ENCODE data around the gene IL1F10. TPM values are rescaled to one million over a fixed set of nuclear protein-coding genes. Genes with fewer than 3 reads are reported as not detected.

The IL1F10 gene
- total RNA-seq, 4 donors from 2014 or later: not detected

DNA sequence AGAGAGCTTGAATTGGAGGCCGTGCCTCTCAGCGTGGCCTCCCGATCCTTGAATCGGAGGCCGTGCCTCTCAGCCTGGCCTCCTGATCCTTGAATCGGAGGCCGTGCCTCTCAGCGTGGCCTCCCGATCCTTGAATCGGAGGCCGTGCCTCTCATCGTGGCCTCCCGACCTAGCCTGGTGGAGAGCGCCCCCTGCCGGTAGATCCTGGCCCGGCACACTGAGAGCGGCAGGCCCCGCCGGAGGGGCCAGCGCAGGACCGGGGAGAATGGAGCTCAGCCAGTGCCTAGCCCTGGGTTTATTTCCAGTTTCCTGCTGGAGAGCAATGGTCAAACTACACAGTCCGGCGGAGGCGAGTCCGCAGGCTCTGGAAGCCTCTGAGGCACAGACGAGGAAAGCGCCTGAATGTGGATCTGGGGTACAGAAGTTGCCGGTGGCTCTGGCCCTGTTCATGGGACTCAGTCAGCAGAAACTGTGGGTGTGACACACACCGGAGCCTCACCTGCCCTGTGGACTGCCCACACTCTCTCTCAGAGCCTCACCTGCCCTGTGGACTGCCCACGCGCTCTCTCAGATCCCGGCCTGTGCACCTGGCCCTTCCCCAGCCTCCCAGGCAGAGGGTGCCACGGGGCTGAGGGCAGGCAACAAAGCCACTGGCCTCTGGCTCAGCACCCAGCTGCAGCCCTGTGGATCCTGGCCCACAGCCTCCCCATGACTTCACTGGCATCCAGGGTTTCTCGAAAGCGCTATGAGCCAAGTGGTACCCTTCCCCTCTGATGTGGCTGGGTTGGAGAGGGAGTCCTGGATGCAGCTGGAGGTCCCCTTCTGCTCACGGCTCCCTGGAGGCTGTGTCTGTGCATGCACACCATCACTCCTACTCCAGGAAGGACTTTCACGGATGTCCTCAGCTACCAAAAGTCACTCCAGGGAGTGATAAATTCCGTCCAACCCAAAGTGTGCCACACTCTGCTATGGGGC is 16.6 kb upstream of the IL1F10 start:
- intact Hi-C loops (cut with DNase I): no loop called here
- WGBS: 90% methylated on average over 30 of the region's 38 CpGs
- Histone ChIP-seq H3K27me3 (no peaks in the 10 kb centered on the region), H3K9me3 (peaks cover 0 to 9% (median 2%) of the 10 kb centered on the region in 4 donors), H3K4me1 (no peaks in the 10 kb centered on the region), H3K27ac (replicated peaks in 1 of 4) (no peak overlapping the region), H3K4me3 (no peak overlapping the region), H3K36me3 (no peaks in the 10 kb centered on the region)
- DNase-seq (ENCODE audit: extremely low spot score): peak; percentile 53
- TF ChIP-seq POLR2A (IDR thresholded peaks at IDR 0.05; ENCODE audit: low read depth) (no peak), POLR2AphosphoS5 (IDR thresholded peaks at IDR 0.05) (no peak), EP300 (IDR thresholded peaks at IDR 0.05) (no peak)
- TF ChIP-seq, protein P1, sequence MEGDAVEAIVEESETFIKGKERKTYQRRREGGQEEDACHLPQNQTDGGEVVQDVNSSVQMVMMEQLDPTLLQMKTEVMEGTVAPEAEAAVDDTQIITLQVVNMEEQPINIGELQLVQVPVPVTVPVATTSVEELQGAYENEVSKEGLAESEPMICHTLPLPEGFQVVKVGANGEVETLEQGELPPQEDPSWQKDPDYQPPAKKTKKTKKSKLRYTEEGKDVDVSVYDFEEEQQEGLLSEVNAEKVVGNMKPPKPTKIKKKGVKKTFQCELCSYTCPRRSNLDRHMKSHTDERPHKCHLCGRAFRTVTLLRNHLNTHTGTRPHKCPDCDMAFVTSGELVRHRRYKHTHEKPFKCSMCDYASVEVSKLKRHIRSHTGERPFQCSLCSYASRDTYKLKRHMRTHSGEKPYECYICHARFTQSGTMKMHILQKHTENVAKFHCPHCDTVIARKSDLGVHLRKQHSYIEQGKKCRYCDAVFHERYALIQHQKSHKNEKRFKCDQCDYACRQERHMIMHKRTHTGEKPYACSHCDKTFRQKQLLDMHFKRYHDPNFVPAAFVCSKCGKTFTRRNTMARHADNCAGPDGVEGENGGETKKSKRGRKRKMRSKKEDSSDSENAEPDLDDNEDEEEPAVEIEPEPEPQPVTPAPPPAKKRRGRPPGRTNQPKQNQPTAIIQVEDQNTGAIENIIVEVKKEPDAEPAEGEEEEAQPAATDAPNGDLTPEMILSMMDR (IDR thresholded peaks at IDR 0.05): no peak

DNA sequence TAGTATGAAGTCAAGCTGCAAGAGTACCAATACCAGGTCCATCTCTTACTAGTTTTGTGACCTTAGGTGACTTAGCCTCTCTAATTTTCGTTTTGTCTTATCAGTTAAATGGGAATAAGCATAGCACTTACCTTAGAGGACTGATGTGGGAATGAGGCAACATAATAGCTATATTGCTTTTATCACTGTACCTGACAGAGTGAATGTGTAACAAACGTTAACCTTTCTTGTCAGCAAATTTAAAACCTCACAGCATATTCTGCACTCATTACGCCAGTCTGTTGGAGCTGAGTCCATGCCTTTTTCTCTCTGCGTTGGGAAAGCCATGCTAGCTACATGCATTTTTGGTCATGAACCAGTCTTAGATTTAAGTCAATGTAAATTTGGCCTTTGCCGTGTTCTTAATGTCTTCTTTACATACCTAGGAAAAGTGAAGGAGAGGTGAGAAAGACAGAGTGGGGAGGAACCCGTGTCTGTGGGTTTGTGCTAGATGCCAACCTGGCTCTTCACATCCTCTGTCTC is 15.3 kb upstream of the IL1F10 start, which contains the start of gene IL36B:
Gene IL36B, minus strand, starts transcription at position 472 of the 522 bp plus-strand sequence.
- Histone ChIP-seq H3K27me3 (no peaks in the 10 kb centered on the region), H3K4me3 (no peak within 1 kb of the TSS), H3K36me3 (no peaks in the 10 kb centered on the region), H3K27ac (replicated peaks in 1 of 4) (no peak within 1 kb of the TSS), H3K9me3 (peaks cover 0 to 9% (median 3%) of the 10 kb centered on the region in 4 donors), H3K4me1 (no peaks in the 10 kb centered on the region)
- WGBS: 81% methylated on average over 6 of the region's 6 CpGs
- intact Hi-C loops (cut with DNase I): no loop called here
- no peak for DNase-seq (ENCODE audit: extremely low spot score)
- TF ChIP-seq EP300 (IDR thresholded peaks at IDR 0.05) (no peak), POLR2A (IDR thresholded peaks at IDR 0.05; ENCODE audit: low read depth) (no peak), POLR2AphosphoS5 (IDR thresholded peaks at IDR 0.05) (no peak)
- TF ChIP-seq, protein P1 (IDR thresholded peaks at IDR 0.05): no peak

DNA sequence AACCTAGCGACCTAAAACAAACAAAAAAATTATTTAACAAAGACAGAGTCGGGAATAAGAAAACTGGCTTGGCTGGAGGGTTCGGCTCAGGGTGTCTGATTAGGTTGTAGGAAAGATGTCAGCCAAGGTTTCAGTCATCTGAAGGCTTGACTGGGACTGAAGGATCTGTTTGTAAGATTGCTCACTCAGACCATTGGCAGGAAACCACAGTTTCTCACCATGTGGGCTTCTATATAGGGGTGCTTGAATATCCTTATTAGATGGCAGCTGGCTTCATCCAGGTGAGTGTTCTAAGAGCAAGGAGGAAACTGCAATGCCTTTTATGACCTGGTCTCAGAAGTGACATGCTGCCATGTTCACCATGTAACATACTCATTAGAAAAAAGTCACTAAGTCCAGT is 14.1 kb upstream of the IL1F10 start:
- Histone ChIP-seq H3K4me3 (no peak overlapping the region), H3K27me3 (no peaks in the 10 kb centered on the region), H3K27ac (replicated peaks in 1 of 4) (no peak overlapping the region), H3K4me1 (no peaks in the 10 kb centered on the region), H3K9me3 (peaks cover 0 to 9% (median 3%) of the 10 kb centered on the region in 4 donors), H3K36me3 (no peaks in the 10 kb centered on the region)
- peak; percentile 26 for DNase-seq (ENCODE audit: extremely low spot score)
- WGBS: 63% methylated on average over 3 of the region's 3 CpGs
- TF ChIP-seq POLR2AphosphoS5 (IDR thresholded peaks at IDR 0.05) (no peak), POLR2A (IDR thresholded peaks at IDR 0.05; ENCODE audit: low read depth) (no peak), EP300 (IDR thresholded peaks at IDR 0.05) (no peak)
- TF ChIP-seq, protein P1 (IDR thresholded peaks at IDR 0.05): no peak
- intact Hi-C loops (cut with DNase I): no loop called here

DNA sequence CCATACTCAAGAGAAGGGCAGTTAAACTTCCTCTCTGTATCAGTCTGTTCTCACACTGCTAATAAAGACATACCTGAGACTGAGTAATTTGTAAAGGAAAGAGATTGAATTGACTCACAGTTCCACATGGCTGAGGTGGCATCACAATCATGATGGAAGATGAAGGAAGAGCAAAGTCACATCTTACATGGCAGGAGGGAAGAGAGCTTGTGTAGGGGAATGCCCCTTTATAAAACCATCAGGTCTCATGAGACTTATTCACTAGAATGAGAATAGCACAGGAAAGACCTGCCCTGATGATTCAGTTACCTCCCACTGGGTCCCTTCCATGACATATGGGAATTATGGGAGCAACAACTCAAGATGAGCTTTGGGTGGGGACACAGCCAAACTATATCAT is 13.7 kb upstream of the IL1F10 start:
- no peak for TF ChIP-seq POLR2AphosphoS5 (IDR thresholded peaks at IDR 0.05)
- no peak for TF ChIP-seq EP300 (IDR thresholded peaks at IDR 0.05)
- TF ChIP-seq POLR2A (IDR thresholded peaks at IDR 0.05; ENCODE audit: low read depth): no peak
- TF ChIP-seq, protein P1 (IDR thresholded peaks at IDR 0.05): no peak
- peak; percentile 42 for DNase-seq (ENCODE audit: extremely low spot score)
- intact Hi-C loops (cut with DNase I): no loop called here
- H3K27me3 ChIP-seq: no peaks in the 10 kb centered on the region
- peaks cover 0 to 9% (median 3%) of the 10 kb centered on the region in 4 donors for H3K9me3 ChIP-seq
- H3K36me3 ChIP-seq: no peaks in the 10 kb centered on the region
- H3K27ac ChIP-seq (replicated peaks in 1 of 4): no peak overlapping the region
- H3K4me3 ChIP-seq: no peak overlapping the region
- H3K4me1 ChIP-seq: no peaks in the 10 kb centered on the region

All from esophagus muscularis mucosa (tissue), 4 donors.